Measurements from ENCODE around the gene TMEM164. TPM values are rescaled to one million over a fixed set of nuclear protein-coding genes. Genes with fewer than 3 reads are reported as not detected.

The TMEM164 gene
- total and polyA plus RNA-seq, 8 donors: 7.3 to 21.3 (median 11.9) TPM

GRCh38 chrX:110055616-110056015, 52.7 kb downstream of the TMEM164 start:
- Histone ChIP-seq H3K4me1 (no peaks in the 10 kb centered on the region), H3K36me3 (no peaks in the 10 kb centered on the region), H3K4me3 (no peak overlapping the region), H3K27ac (no peak overlapping the region), H3K9me3 (no peaks in the 10 kb centered on the region), H3K27me3 (no peaks in the 10 kb centered on the region)
- FAIRE-seq: no peak
- TF ChIP-seq, protein P1, sequence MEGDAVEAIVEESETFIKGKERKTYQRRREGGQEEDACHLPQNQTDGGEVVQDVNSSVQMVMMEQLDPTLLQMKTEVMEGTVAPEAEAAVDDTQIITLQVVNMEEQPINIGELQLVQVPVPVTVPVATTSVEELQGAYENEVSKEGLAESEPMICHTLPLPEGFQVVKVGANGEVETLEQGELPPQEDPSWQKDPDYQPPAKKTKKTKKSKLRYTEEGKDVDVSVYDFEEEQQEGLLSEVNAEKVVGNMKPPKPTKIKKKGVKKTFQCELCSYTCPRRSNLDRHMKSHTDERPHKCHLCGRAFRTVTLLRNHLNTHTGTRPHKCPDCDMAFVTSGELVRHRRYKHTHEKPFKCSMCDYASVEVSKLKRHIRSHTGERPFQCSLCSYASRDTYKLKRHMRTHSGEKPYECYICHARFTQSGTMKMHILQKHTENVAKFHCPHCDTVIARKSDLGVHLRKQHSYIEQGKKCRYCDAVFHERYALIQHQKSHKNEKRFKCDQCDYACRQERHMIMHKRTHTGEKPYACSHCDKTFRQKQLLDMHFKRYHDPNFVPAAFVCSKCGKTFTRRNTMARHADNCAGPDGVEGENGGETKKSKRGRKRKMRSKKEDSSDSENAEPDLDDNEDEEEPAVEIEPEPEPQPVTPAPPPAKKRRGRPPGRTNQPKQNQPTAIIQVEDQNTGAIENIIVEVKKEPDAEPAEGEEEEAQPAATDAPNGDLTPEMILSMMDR (IDR thresholded peaks at IDR 0.05): no peak
- DNase-seq: no peak
- 83 to 98% methylated on average over 4 of the region's 4 CpGs for WGBS, 2 donors
- intact Hi-C loops (cut with DNase I): no loop called here
- ATAC-seq: no peak

- no peak overlapping the region for H3K4me3 ChIP-seq
- DNase-seq: no peak
- ATAC-seq: no peak
- TF ChIP-seq, protein P1 (IDR thresholded peaks at IDR 0.05): no peak
- no peaks in the 10 kb centered on the region for H3K9me3 ChIP-seq
- H3K27ac ChIP-seq: no peak overlapping the region
- WGBS, 2 donors: 73 to 91% methylated on average over 1 of the region's 1 CpG
- H3K27me3 ChIP-seq: no peaks in the 10 kb centered on the region
- no peaks in the 10 kb centered on the region for H3K4me1 ChIP-seq
- no peak for FAIRE-seq
- intact Hi-C loops (cut with DNase I): no loop called here
- no peaks in the 10 kb centered on the region for H3K36me3 ChIP-seq
Measured at GRCh38 chrX:110056419-110056818, 53.5 kb downstream of the TMEM164 start.

DNA sequence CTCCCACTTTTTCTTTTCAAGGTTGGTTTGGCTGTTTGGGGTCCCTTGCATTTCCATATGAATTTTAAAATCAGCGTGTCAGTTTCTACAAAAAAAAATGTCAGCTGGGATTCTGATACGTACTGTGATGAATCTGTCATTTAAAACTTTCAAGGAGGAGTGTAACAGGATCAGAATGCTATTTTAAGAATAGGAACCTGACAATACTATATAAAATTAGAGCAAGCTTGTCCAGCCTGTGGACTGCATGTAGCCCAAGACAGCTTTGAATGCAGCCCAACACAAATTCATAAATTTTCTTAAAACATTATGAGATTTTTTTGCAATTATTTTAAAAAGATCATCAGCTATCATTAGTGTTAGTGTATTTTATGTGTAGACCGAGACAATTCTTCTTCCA, 56.5 kb downstream of the TMEM164 start:
- H3K36me3 ChIP-seq: no peaks in the 10 kb centered on the region
- no peak overlapping the region for H3K4me3 ChIP-seq
- TF ChIP-seq, protein P1 (IDR thresholded peaks at IDR 0.05): no peak
- 71 to 87% methylated on average over 3 of the region's 3 CpGs for WGBS, 2 donors
- FAIRE-seq (peak; percentile 9), ATAC-seq (no peak), DNase-seq (no peak)
- no peaks in the 10 kb centered on the region for H3K27me3 ChIP-seq
- H3K9me3 ChIP-seq: no peaks in the 10 kb centered on the region
- H3K27ac ChIP-seq: no peak overlapping the region
- H3K4me1 ChIP-seq: no peaks in the 10 kb centered on the region
- intact Hi-C loops (cut with DNase I): no loop called here

GRCh38 chrX:110060317-110060716, 57.4 kb downstream of the TMEM164 start:
- FAIRE-seq (no peak), ATAC-seq (no peak), DNase-seq (no peak)
- Histone ChIP-seq H3K4me1 (no peaks in the 10 kb centered on the region), H3K4me3 (no peak overlapping the region), H3K27ac (no peak overlapping the region), H3K36me3 (no peaks in the 10 kb centered on the region), H3K9me3 (no peaks in the 10 kb centered on the region), H3K27me3 (no peaks in the 10 kb centered on the region)
- TF ChIP-seq, protein P1 (IDR thresholded peaks at IDR 0.05): no peak
- intact Hi-C loops (cut with DNase I): no loop called here

DNA sequence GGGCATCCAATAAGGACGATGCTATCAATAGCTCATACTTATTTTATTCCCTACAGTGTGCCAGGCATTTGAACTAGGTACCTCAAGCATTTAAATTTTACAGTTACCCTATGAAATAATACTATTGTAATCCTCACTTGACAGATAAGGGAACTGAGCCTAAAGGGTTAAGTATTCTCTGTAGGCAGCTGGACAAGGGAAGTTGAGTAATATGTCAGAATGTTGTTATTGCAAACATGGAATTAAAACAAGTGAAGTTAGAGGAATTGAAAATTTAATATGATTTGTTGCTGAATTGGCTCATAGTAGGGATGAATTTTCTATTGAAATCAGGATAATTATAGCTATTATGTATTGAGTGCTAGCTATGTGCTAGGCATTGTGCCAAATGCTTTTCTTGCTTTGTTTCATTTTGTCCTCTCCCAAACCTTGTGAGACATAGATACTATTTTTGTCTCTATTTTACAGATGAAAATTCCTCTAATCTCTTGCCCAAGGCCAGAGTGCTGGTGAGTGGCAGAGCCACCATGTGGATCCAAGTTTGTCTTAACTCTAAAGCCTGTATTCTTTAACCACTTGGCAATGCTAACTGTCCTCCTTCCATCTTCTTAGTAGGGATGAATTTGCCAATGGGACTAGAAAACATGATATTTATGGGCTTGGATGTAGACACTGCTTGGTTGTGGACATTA, 58.1 kb downstream of the TMEM164 start:
- intact Hi-C loops (cut with DNase I): no loop called here
- 51 to 95% methylated on average over 1 of the region's 1 CpG for WGBS, 2 donors
- no peaks in the 10 kb centered on the region for H3K36me3 ChIP-seq
- H3K27me3 ChIP-seq: no peaks in the 10 kb centered on the region
- no peak overlapping the region for H3K27ac ChIP-seq
- H3K4me1 ChIP-seq: peaks cover 0 to 4% (median 0%) of the 10 kb centered on the region in 3 donors
- ATAC-seq (peak in 1 of 4 donors; percentile 48), DNase-seq (no peak), FAIRE-seq (peak; percentile 39)
- TF ChIP-seq, protein P1 (IDR thresholded peaks at IDR 0.05): no peak
- H3K9me3 ChIP-seq: no peaks in the 10 kb centered on the region
- no peak overlapping the region for H3K4me3 ChIP-seq

Measured in pancreas (tissue), 10 donors.